GM10266 (cell line): Measurements from ENCODE around the gene AKAP13.

Source experiments
- DNase-seq: peaks from one replicate; pipeline ENCODE4 v3.0.0; 2012; ENCODE audit errors: extremely low spot score
- CTCF ChIP-seq: IDR thresholded peaks from 2 replicates; pipeline ENCODE4 v1.5.1; 2012; ENCODE audit warnings: mild to moderate bottlenecking, low read depth; ENCODE audit not compliant: control insufficient read depth, insufficient read depth; ENCODE audit errors: missing control alignments

The AKAP13 gene

GRCh38 chr15:85753791-85754452, 373.5 kb downstream of the AKAP13 start:
- no peak for DNase-seq
- no peak for TF ChIP-seq CTCF

DNA sequence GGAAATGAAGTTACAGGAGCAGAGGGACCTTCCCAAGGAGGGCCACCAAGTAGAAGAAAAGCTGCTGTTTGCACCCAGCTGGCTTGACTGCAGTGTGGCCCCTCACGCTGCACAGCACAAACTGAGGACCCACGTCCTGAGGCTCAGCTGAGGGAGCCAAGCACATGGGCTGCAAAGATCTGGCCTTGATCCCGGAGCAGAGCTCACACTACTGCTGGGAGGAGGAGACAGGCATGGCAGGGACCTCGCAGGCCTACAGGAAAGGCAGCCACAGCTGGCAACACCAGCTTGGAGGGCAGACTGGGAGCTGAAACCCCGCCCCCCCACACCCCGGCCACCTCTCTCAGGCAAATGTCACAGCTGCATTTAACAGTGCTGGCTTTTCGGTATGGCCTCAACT, 374.6 kb downstream of the AKAP13 start:
- no peak for DNase-seq
- TF ChIP-seq CTCF = no peak

DNA sequence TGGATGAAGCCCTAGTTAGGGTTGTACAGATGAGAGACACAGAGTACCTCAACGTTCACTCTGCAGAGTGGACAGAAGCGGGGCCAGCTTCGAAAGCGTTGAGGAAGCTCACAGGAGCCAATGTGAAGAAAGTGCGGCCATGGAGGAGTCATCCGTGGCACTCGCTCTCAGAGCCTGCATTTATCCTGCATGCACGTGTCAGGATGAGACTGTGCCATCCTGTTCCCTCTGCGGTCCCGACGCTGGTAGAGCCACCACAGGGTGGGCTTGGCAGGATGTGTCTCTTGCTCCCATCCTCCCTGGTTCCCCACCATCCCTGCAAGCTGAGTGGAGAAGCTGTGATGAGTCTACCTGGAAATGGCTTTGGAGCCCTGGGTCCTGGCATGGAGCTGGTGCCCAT, 375.1 kb downstream of the AKAP13 start:
- no peak for TF ChIP-seq CTCF
- no peak for DNase-seq

GRCh38 chr15:85755942-85756341, 375.5 kb downstream of the AKAP13 start:
- no peak for DNase-seq
- TF ChIP-seq CTCF = no peak

- TF ChIP-seq CTCF = no peak
- DNase-seq = no peak
These were observed 376.1 kb downstream of the AKAP13 start for GRCh38 chr15:85756411-85757072.

- no peak for TF ChIP-seq CTCF
These were observed 376.9 kb downstream of the AKAP13 start for GRCh38 chr15:85757073-85757938.

More at GRCh38 chr15:85757073-85757938, 376.9 kb downstream of the AKAP13 start:
- no peak for DNase-seq
